Kasumi-1 (cell line): Measurements from ENCODE around the gene PARN.

Experiments used
- DNase-seq, 2 experiments: peaks; one replicate each; lab custom pipeline; 2025; lab: John Stamatoyannopoulos, UW

Gene PARN

GRCh38 chr16:14529010-14529669 is 100.9 kb downstream of the PARN start:
- peak; percentile 59 to 64 for DNase-seq

GRCh38 chr16:14528306-14528705 is 101.8 kb downstream of the PARN start:
- no peak for DNase-seq

- DNase-seq, result no peak
Observed at GRCh38 chr16:14527411-14528044, 102.5 kb downstream of the PARN start.

- no peak for DNase-seq
Observed at GRCh38 chr16:14525596-14525995, 104.5 kb downstream of the PARN start.

GRCh38 chr16:14524979-14525378 is 105.1 kb downstream of the PARN start:
- no peak for DNase-seq

GRCh38 chr16:14523632-14524031 is 106.4 kb downstream of the PARN start:
- no peak for DNase-seq

GRCh38 chr16:14522671-14523070 is 107.4 kb downstream of the PARN start:
- no peak for DNase-seq

GRCh38 chr16:14520753-14521152 is 109.3 kb downstream of the PARN start:
- no peak for DNase-seq

- no peak for DNase-seq
Observed at GRCh38 chr16:14514967-14515366, 115.1 kb downstream of the PARN start.

- no peak for DNase-seq
Observed at GRCh38 chr16:14513389-14514107, 116.5 kb downstream of the PARN start.

- DNase-seq, result no peak
Observed at GRCh38 chr16:14511800-14512135, 118.3 kb downstream of the PARN start.

GRCh38 chr16:14510939-14511799 is 118.9 kb downstream of the PARN start:
- no peak for DNase-seq

- DNase-seq, result no peak
Observed at GRCh38 chr16:14510581-14510938, 119.5 kb downstream of the PARN start.

- DNase-seq, result no peak
Observed at GRCh38 chr16:14509675-14510132, 120.4 kb downstream of the PARN start.

- DNase-seq, result no peak
Observed at GRCh38 chr16:14509055-14509454, 121.0 kb downstream of the PARN start.

- DNase-seq, result no peak
Observed at GRCh38 chr16:14505846-14506245, 124.2 kb downstream of the PARN start.

GRCh38 chr16:14502932-14503741 is 126.9 kb downstream of the PARN start:
- DNase-seq, result no peak

GRCh38 chr16:14502256-14502875 is 127.7 kb downstream of the PARN start:
- no peak for DNase-seq

GRCh38 chr16:14501331-14502255 is 128.5 kb downstream of the PARN start:
- no peak for DNase-seq

- no peak for DNase-seq
Observed at GRCh38 chr16:14500791-14501190, 129.3 kb downstream of the PARN start.
